ENCODE measurements around the gene CAND2. TPM values are rescaled to one million over a fixed set of nuclear protein-coding genes. Genes with fewer than 3 reads are reported as not detected.
"Not testable (repeated sequence)": the region's sequence is repeated elsewhere in the genome, so short reads cannot be mapped to it uniquely, and the experiment has no call there.

The CAND2 gene
- polyA plus RNA-seq, 1 of the 3 experiments (the other 2 are of a cell fraction) = 1.5 TPM

DNA sequence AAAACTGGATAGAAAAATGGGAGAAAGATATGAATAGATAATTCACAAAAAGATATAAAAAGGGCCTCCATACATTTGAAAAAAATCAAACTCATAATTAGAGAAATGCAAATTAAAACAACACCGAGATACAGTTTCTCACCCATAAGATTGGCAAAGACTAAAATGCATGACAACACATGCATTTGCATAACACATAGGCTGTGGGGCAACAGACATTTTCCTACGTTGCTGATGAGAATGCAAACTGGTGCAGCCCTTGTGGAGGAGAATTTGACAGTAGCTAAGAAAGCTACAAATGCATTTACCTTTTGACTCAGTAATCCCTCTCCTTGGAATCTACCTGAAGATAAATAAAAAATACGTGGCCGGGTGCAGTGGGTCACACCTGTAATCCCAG lies 11.4 kb upstream of the CAND2 start:
- Histone ChIP-seq H3K27ac (ENCODE audit: low read depth in 2 of 2, low read length in 1 of 2) (no peak overlapping the region), H3K36me3 (replicated peaks in 1 of 2; ENCODE audit: control insufficient read depth in 1 of 2, insufficient read depth in 2 of 2, low read length in 1 of 2) (no peaks in the 10 kb centered on the region), H3K9me3 (no peaks in the 10 kb centered on the region), H2AFZ (ENCODE audit: low read depth) (no peak overlapping the region), H3K4me3 (ENCODE audit: low read depth in 2 of 2, low read length in 1 of 2) (no peak overlapping the region), H3K79me2 (ENCODE audit: insufficient read depth) (no peaks in the 10 kb centered on the region), H3K4me1 (ENCODE audit: control insufficient read depth in 1 of 2, insufficient read depth in 2 of 2, low read depth in 1 of 2, low read length in 1 of 2) (no peaks in the 10 kb centered on the region; a peak in 1 of 4 replicates), H3K27me3 (ENCODE audit: insufficient read depth) (no peaks in the 10 kb centered on the region; the same call in 1 of the 2 replicates), H3F3A (replicated peaks; ENCODE audit: insufficient read depth) (no peaks in the 10 kb centered on the region), H3K4me2 (no peak overlapping the region), H4K20me1 (ENCODE audit: insufficient read depth) (no peaks in the 10 kb centered on the region), H3K9ac (no peak overlapping the region), H3K9me2 (no peaks in the 10 kb centered on the region)
- POLR2A ChIA-PET = no interaction called here
- TF ChIP-seq EP300 (IDR thresholded peaks at IDR 0.05; ENCODE audit: borderline replicate concordance in 1 of 2, low read depth in 1 of 2, low read length in 1 of 2) (no peak), MEF2A (IDR thresholded peaks at IDR 0.05; ENCODE audit: borderline replicate concordance, low read depth) (no peak), MXI1 (IDR thresholded peaks at IDR 0.05; ENCODE audit: low read depth, low read length) (no peak), FOSL2 (IDR thresholded peaks at IDR 0.05; ENCODE audit: borderline replicate concordance, low read depth) (no peak), RXRA (IDR thresholded peaks at IDR 0.05; ENCODE audit: borderline replicate concordance, low read depth) (no peak)
- TF ChIP-seq, protein P1, sequence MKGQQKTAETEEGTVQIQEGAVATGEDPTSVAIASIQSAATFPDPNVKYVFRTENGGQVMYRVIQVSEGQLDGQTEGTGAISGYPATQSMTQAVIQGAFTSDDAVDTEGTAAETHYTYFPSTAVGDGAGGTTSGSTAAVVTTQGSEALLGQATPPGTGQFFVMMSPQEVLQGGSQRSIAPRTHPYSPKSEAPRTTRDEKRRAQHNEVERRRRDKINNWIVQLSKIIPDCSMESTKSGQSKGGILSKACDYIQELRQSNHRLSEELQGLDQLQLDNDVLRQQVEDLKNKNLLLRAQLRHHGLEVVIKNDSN (IDR thresholded peaks at IDR 0.05; ENCODE audit: borderline replicate concordance, low read depth) = no peak
- no peak for DNase-seq
- 79% methylated on average over 4 of the region's 4 CpGs for WGBS (ENCODE audit: low lambda C conversion rate)
- CTCF ChIA-PET = no interaction called here

DNA sequence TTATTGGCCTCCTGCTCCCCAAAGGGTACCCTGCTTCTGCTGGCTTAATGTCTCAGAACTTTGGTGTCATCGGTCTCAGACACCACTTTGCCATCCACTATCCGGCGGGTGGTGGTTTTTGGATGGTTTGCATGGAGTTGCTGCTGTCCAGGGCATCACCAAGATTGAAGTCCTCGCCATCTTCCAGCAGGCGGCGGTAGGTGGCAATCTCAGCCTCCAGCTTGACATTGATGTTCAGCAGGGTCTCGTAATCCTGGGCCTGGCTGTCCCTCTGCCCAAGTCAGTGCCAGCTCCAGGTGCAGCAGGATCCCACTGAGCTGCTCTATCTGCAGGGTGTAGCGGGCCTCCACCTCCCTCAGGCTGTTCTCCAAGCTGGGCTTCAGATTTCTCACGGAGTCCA lies 9.1 kb upstream of the CAND2 start:
- H3K36me3 ChIP-seq (replicated peaks in 1 of 2; ENCODE audit: control insufficient read depth in 1 of 2, insufficient read depth in 2 of 2, low read length in 1 of 2); H3K9me3 ChIP-seq; H3K27ac ChIP-seq (ENCODE audit: low read depth in 2 of 2, low read length in 1 of 2); H2AFZ ChIP-seq (ENCODE audit: low read depth); H4K20me1 ChIP-seq (ENCODE audit: insufficient read depth); H3F3A ChIP-seq (replicated peaks; ENCODE audit: insufficient read depth); H3K4me2 ChIP-seq; H3K4me1 ChIP-seq (ENCODE audit: control insufficient read depth in 1 of 2, insufficient read depth in 2 of 2, low read depth in 1 of 2, low read length in 1 of 2); H3K27me3 ChIP-seq (ENCODE audit: insufficient read depth); H3K79me2 ChIP-seq (ENCODE audit: insufficient read depth); H3K4me3 ChIP-seq (ENCODE audit: low read depth in 2 of 2, low read length in 1 of 2); H3K9me2 ChIP-seq; H3K9ac ChIP-seq: not testable (repeated sequence)
- peak; percentile 39 for DNase-seq
- CTCF ChIA-PET = interaction anchor here (0.7 to 1.5 kb wide), 4 partner anchors 9 to 105 kb away, joined by 3 to 6 read pairs (median 3); partner anchors contain the start of gene CAND2
- WGBS (ENCODE audit: low lambda C conversion rate) = 19% methylated on average over 7 of the region's 9 CpGs
- POLR2A ChIA-PET = interaction anchor here (0.7 to 1.3 kb wide), 2 partner anchors 23 to 43 kb away, joined by 3 to 6 read pairs; no protein-coding TSS in a partner anchor
- TF ChIP-seq RAD21 (IDR thresholded peaks at IDR 0.05; ENCODE audit: low read length) = peak; percentile 15; the same call in 1 of the 2 replicates
- TF ChIP-seq, protein P2, sequence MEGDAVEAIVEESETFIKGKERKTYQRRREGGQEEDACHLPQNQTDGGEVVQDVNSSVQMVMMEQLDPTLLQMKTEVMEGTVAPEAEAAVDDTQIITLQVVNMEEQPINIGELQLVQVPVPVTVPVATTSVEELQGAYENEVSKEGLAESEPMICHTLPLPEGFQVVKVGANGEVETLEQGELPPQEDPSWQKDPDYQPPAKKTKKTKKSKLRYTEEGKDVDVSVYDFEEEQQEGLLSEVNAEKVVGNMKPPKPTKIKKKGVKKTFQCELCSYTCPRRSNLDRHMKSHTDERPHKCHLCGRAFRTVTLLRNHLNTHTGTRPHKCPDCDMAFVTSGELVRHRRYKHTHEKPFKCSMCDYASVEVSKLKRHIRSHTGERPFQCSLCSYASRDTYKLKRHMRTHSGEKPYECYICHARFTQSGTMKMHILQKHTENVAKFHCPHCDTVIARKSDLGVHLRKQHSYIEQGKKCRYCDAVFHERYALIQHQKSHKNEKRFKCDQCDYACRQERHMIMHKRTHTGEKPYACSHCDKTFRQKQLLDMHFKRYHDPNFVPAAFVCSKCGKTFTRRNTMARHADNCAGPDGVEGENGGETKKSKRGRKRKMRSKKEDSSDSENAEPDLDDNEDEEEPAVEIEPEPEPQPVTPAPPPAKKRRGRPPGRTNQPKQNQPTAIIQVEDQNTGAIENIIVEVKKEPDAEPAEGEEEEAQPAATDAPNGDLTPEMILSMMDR (IDR thresholded peaks at IDR 0.05) = peak; percentile 25; the same call in 1 of the 2 replicates

DNA sequence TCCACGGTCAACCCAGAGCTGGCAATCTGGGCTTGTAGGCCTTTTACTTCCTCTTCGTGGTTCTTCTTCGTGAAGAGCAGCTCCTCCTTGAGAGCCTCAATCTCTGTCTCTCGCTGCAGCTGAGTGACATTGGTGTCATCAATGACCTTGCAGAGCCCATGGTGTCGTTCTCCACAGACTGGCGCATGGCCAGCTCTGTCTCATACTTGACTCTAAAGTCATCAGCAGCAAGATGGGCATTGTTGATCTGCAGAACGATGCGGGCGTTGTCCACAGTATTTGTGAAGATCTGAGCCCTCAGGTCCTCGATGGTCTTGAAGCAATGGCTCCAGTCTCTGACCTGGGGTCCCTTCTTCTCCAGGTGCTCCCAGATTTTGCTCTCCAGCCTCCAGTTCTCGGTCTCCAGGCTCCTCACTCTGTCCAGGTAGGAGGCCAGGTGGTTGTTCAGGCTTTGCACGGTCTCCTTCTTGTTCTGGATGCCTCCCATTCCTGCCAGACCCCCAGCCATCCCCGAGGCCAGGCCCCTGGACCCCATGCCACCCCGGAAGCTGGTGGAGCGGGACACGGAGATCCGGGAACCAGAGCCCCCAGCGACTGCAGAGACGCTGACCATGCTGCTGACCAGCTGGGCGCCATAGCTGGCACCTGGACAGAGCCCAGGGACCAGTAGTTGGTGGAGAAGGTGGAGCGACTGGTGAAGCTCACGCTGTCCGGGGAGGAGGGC lies 8.4 kb upstream of the CAND2 start:
- not testable (repeated sequence) for H3K27ac ChIP-seq (ENCODE audit: low read depth in 2 of 2, low read length in 1 of 2); H2AFZ ChIP-seq (ENCODE audit: low read depth); H3K4me1 ChIP-seq (ENCODE audit: control insufficient read depth in 1 of 2, insufficient read depth in 2 of 2, low read depth in 1 of 2, low read length in 1 of 2); H3K36me3 ChIP-seq (replicated peaks in 1 of 2; ENCODE audit: control insufficient read depth in 1 of 2, insufficient read depth in 2 of 2, low read length in 1 of 2); H3K9ac ChIP-seq; DNase-seq; H3K4me3 ChIP-seq (ENCODE audit: low read depth in 2 of 2, low read length in 1 of 2); H3K4me2 ChIP-seq; H4K20me1 ChIP-seq (ENCODE audit: insufficient read depth); H3K79me2 ChIP-seq (ENCODE audit: insufficient read depth); H3F3A ChIP-seq (replicated peaks; ENCODE audit: insufficient read depth); H3K27me3 ChIP-seq (ENCODE audit: insufficient read depth); H3K9me3 ChIP-seq; H3K9me2 ChIP-seq
- ChIA-PET CTCF (interaction anchor here (0.7 to 1.5 kb wide), 4 partner anchors 9 to 104 kb away, joined by 3 to 6 read pairs (median 3); partner anchors contain the start of gene CAND2), POLR2A (interaction anchor here (1.3 kb wide), 1 partner anchor 42 kb away, joined by 3 read pairs; no protein-coding TSS in a partner anchor)
- WGBS (ENCODE audit: low lambda C conversion rate) = 72% methylated on average over 20 of the region's 23 CpGs
